Astrocyte (in vitro differentiated cells and primary cell): Measurements from ENCODE around the gene CCDC86.

Experiments
- EZH2 ChIP-seq: IDR thresholded peaks from 2 replicates; pipeline ENCODE4 v1.6.1; 2012; ENCODE audit warnings: mild to moderate bottlenecking, low read length, inconsistent platforms; ENCODE audit not compliant: insufficient read depth
- TF ChIP-seq, protein P1 (sequence below): IDR thresholded peaks from 2 replicates; pipeline ENCODE4 v1.5.1; 2011; ENCODE audit warnings: low read depth, mild to moderate bottlenecking, inconsistent platforms, low read length, moderate library complexity; ENCODE audit not compliant: insufficient read depth

DNA sequence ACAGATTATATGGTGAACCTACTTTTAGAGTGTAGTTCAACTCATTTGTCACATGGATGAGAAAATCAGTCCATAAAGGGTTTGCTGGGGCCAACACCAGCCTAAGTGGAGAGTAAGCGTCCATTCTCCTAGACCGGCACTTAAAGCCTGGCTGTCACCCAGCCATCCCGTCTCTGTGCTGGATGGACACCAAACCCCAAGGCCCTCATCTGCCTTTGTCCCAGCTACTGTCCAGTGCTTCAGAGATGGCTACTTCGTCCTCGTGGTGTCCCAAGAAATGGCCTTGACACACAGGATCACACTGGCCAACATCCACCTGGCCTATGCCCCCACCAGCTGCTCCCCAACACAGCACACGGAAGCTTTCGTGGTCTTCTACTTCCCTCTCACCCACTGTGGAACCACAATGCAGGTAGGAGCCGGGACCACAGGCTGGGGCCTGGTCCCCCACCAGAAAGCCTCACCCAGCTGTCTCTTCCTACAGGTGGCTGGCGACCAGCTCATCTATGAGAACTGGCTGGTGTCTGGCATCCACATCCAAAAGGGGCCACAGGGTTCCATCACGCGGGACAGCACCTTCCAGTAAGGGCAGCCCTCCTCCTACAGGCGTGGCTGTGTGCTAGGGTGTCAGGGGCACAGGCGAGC is 28.9 kb downstream of the CCDC86 start:
- TF ChIP-seq, protein P1, sequence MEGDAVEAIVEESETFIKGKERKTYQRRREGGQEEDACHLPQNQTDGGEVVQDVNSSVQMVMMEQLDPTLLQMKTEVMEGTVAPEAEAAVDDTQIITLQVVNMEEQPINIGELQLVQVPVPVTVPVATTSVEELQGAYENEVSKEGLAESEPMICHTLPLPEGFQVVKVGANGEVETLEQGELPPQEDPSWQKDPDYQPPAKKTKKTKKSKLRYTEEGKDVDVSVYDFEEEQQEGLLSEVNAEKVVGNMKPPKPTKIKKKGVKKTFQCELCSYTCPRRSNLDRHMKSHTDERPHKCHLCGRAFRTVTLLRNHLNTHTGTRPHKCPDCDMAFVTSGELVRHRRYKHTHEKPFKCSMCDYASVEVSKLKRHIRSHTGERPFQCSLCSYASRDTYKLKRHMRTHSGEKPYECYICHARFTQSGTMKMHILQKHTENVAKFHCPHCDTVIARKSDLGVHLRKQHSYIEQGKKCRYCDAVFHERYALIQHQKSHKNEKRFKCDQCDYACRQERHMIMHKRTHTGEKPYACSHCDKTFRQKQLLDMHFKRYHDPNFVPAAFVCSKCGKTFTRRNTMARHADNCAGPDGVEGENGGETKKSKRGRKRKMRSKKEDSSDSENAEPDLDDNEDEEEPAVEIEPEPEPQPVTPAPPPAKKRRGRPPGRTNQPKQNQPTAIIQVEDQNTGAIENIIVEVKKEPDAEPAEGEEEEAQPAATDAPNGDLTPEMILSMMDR, result no peak
- no peak for TF ChIP-seq EZH2
